Measurements from ENCODE around the gene GSKIP. TPM values are rescaled to one million over a fixed set of nuclear protein-coding genes. Genes with fewer than 3 reads are reported as not detected.
A peak's percentile ranks its signal among the peaks of the same experiment; 100 is the strongest.

GSKIP gene
- total RNA-seq, 1 donor from 2014 or later = 11.6 TPM

DNA sequence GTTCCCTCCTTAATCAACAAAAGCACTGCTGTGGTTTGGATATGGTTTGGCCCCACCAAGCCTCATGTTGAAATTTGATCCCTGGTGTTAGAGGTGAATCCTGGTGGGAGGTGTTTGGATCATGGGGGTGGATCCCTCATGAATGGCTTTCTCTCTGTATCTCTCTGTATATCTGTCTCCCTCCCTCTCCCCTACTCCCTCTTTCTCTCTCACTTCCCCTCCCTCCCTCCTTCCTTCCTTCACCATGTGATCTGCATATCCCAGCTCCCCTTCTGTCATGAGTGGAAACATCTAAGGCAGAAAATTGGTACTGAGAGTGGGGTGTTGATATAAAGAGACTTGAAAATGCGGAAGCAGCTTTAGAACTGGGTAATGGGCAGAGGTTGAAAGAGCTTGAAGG is 5.2 kb downstream of the GSKIP start:
- intact Hi-C loops (cut with DNase I) = no loop called here
- no peak for DNase-seq (ENCODE audit: missing footprints)
- no peak for ATAC-seq

DNA sequence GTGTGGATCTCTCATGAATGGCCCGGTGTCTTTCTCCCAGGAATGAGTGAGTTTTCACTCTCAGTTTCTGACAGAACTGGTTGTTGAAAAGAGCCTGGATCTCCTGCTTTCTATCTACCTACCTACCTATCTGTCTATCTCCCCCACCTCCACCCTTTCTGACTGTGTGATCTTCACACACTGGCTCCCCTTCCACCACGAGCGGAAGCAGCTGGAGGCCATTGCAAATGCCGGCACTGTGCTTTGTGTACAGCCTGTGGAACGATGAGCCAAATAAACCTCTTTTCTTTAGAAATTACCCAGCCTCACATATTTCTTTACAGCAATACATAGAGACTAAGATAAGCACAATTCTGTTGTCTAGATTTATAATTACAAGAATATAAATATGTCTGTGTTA is 7.2 kb downstream of the GSKIP start:
- intact Hi-C loops (cut with DNase I) = no loop called here
- DNase-seq (ENCODE audit: missing footprints) (no peak), ATAC-seq (no peak)

DNA sequence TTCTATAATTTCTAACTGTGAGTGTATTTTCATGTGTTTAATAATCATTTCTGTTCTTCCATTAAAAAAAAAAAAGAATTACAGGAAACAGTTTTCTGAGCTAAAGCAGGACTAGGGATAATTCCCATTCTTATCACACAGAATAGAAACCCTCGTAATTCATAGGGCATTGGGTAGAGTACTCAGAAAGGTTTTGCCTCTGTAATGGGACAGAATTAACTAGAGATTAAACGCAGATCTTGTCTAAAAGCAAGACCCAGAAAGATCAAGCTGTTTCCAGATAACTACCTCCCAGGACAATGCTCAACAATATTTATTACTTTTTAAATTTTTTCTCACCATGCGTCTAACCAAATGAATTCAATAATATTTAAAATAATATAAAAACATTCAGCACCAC is 10.2 kb downstream of the GSKIP start:
- intact Hi-C loops (cut with DNase I) = no loop called here
- ATAC-seq (no peak), DNase-seq (ENCODE audit: missing footprints) (no peak)

GRCh38 chr14:96376093-96376492 is 12.8 kb downstream of the GSKIP start:
- ATAC-seq = no peak
- intact Hi-C loops (cut with DNase I) = no loop called here

DNA sequence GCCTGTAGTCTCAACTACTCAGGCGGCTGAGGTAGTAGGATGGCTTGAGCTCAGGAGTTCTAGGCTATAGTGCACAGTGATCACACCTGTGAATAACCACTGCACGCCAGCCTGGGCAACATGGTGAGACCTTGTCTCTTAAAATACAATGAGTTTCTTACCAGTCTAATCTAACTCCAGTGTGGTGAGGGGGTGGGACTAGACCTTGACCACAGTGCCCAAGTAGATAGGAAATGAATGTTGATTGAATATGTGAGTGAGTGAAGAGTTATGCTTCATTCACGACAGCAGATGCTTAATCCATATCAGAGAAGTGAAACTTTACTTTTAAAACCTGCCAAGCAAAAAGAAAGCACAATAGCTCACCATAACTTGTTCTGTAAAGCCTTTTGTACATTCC is 17.4 kb downstream of the GSKIP start:
- intact Hi-C loops (cut with DNase I) = no loop called here
- ATAC-seq = no peak
- DNase-seq (ENCODE audit: missing footprints) = no peak

More at GRCh38 chr14:96376093-96376492, 12.8 kb downstream of the GSKIP start:
- no peak for DNase-seq (ENCODE audit: missing footprints)

GRCh38 chr14:96383445-96383844 is 20.1 kb downstream of the GSKIP start:
- DNase-seq (ENCODE audit: missing footprints) = no peak
- intact Hi-C loops (cut with DNase I) = no loop called here
- no peak for ATAC-seq

GRCh38 chr14:96384053-96384452 is 20.7 kb downstream of the GSKIP start:
- ATAC-seq (no peak), DNase-seq (ENCODE audit: missing footprints) (no peak)
- intact Hi-C loops (cut with DNase I) = no loop called here

DNA sequence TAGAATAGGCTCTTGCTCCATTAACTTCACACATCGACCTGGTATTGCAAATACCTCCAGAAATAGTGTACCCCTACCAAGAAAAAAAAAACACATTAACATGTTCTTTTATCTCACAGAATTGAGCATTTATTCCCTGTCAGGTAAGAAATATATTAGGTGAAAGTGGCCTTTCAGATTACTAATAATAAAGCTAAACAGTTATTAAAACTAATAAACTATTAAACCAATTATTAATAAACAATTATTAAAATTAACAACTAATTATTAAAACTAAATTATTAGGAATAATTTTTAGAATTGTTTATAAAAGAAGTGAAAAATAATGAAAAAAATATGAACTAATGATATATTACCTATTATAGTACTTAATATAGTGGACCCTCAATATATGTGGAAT is 21.4 kb downstream of the GSKIP start:
- no peak for ATAC-seq
- intact Hi-C loops (cut with DNase I) = no loop called here
- no peak for DNase-seq (ENCODE audit: missing footprints)

DNA sequence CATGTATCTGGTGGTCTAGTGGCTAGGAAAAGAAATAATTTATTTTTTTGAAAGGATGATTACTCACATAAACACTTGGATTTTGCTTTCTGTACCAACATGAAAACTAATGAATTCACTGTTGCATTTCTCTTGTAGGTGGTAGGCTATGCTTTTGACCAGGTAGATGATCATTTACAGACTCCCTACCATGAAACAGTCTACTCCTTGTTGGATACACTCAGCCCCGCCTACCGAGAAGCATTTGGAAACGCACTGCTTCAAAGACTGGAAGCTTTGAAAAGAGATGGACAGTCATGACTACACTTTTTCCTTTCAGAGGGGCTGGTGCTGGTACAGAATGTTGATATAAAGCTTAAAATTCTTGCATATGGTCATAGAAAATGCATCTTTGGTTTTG is 22.1 kb downstream of the GSKIP start:
- intact Hi-C loops (cut with DNase I) = no loop called here
- DNase-seq (ENCODE audit: missing footprints) (no peak), ATAC-seq (no peak)

DNA sequence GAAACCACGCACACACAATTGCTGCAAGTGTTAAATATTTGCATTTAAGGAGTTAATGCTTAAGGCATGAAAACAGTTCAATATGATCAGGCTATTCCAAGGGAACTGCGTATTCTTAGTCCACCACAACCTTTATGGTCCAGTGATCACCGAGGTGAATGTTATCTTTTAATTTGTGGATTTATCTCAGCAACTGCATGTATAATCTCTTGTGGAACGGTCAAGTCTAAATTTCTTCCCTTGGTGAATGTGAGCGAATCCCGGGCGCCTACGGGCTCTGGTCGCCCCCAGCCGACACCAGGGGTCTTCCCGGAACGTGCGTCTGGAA is 27.6 kb downstream of the GSKIP start:
- DNase-seq (ENCODE audit: missing footprints) = no peak
- ATAC-seq = no peak
- intact Hi-C loops (cut with DNase I) = loop anchor here (2.0 kb wide), 1 partner anchor 28 kb away; the partner anchor contains the start of genes ATG2B and GSKIP

- intact Hi-C loops (cut with DNase I) = loop anchor here (2.0 kb wide), 1 partner anchor 29 kb away; the partner anchor contains the start of genes ATG2B and GSKIP
- peak; percentile 99 for ATAC-seq
- peak; percentile 99 for DNase-seq (ENCODE audit: missing footprints)
These were observed 28.2 kb downstream of the GSKIP start for GRCh38 chr14:96391293-96392118.

- DNase-seq (ENCODE audit: missing footprints) = no peak
- intact Hi-C loops (cut with DNase I) = no loop called here
- ATAC-seq = no peak
These were observed 29.9 kb downstream of the GSKIP start for GRCh38 chr14:96393071-96393691.

- DNase-seq (ENCODE audit: missing footprints) = no peak
- intact Hi-C loops (cut with DNase I) = no loop called here
- no peak for ATAC-seq
These were observed 30.9 kb downstream of the GSKIP start for GRCh38 chr14:96394047-96394815.

GRCh38 chr14:96398432-96398831 is 35.1 kb downstream of the GSKIP start:
- intact Hi-C loops (cut with DNase I) = no loop called here
- DNase-seq (ENCODE audit: missing footprints) = no peak
- no peak for ATAC-seq

DNA sequence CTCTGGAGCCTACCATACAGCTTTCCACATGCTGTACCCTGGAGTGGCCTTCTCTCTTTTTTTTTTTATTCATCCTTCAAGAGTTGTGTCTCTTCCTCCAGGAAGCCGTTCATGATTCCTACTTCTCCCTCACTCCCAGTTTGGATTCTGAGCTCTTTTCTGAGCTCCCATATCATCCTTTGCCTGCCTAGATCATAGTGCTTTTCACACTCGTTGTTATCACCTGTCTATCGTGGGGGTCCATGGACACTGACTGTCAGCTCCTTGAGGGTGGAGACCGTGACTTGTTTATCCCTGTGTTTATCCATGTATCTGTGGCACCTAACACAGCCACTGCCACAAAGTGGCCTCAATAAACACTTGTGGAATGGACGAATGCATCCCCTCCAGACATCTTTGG is 35.6 kb downstream of the GSKIP start:
- intact Hi-C loops (cut with DNase I) = no loop called here
- DNase-seq (ENCODE audit: missing footprints) (no peak), ATAC-seq (no peak)

DNA sequence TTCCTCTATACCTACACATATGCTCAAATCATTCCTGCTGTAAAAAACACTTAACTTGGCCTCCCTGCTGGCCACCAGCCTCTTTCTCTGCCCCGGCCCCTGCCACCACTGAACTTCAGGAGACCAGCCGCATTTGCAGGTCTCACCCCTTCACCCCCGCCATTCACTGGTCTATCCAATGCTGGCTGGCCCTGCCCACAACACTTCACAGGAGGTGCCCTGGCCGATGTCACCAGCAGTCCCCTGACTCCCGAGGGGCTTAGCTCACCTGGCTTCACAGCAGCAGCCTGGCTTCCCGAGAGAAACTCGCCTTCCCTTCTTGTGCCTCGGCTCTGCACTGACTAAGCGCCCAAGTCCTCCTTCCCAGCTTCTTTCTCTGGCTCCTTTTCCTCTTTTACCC is 36.1 kb downstream of the GSKIP start:
- ATAC-seq = no peak
- DNase-seq (ENCODE audit: missing footprints) = no peak
- intact Hi-C loops (cut with DNase I) = no loop called here

DNA sequence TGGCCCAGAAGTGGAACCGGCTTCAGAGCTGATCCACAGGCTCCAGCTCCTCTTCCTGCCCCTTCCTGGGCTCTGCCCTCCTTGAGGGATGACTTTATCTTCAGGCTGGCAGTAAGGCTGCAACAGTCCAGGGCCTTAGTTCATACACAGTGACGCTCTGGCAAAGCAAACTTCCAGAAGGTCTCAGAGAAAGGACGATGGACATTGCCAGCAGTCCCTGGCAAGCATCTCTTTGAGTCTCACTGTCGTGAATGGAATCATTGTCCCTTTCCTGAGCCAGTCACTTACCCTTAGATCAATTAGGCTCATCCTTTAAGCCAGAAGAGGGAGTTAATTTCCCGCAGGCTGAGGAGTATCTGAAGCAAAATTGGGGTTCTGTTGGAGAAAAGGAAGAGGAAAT is 37.2 kb downstream of the GSKIP start:
- DNase-seq (ENCODE audit: missing footprints) (no peak), ATAC-seq (no peak)

DNA sequence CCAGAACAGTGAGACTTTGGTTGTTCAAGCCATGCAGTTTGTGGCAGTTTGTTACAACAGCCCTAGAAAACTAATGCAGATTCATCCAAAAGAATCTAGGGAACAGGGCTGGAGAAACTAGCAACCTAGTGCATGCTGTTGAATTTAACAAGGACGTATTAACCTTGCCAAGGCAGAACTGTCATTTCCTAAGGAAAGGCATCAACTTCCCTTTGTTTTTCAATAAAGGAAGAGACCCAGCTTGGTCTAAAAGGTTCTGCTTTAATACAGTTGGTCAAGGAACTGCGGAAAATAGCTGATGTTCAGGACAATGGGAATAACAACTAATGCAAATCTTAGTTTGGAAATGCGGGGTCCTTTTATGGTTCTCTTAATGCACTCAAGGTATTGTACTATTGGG is 40.1 kb downstream of the GSKIP start:
- ATAC-seq = no peak
- intact Hi-C loops (cut with DNase I) = no loop called here
- no peak for DNase-seq (ENCODE audit: missing footprints)

More for the DNA sequence above, 37.2 kb downstream of the GSKIP start:
- intact Hi-C loops (cut with DNase I) = no loop called here

DNA sequence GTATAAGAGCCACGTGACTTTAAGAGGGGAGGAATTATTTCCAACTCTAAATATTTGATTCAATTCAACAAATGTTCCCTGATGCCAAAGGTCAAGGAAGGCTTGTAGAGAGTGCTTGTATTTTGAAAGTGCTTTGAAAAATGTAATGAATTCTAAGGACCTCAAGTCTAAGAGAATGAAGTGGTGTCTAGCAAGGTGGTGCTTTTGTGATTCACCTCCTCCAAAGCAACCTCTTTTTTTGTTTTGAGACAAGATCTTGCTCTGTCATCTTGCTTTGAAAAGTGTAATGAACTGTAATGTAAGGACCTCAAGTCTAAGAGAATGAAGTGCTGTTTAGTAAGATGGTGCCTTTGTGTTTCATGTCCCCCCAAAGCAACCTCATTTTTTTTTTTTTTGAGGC is 42.4 kb downstream of the GSKIP start:
- no peak for DNase-seq (ENCODE audit: missing footprints)
- ATAC-seq = no peak
- intact Hi-C loops (cut with DNase I) = no loop called here
